OCI-LY1 (cell line): ENCODE data around the gene SHROOM4.

Source experiments
- H2AFZ ChIP-seq: fragments of 200-600 bp; sonication (generic), shearing (Covaris generic); 2 replicates; pipeline ENCODE4 v1.6.0; 2014; ENCODE audit warnings: antibody characterized with exemption, mild to moderate bottlenecking, low read length
- H3F3A ChIP-seq: fragments of 200-600 bp; sonication (generic), shearing (Covaris generic); 2 replicates; pipeline ENCODE4 v1.6.0; 2014; ENCODE audit warnings: mild to moderate bottlenecking, antibody characterized with exemption, low read length, moderate library complexity; ENCODE audit not compliant: insufficient read depth
- H3K27ac ChIP-seq: fragments of 200-600 bp; sonication (generic); 2 replicates; pipeline ENCODE4 v1.5.1; 2014; ENCODE audit warnings: low read length, mixed run types, mild to moderate bottlenecking, low read depth; ENCODE audit not compliant: poor library complexity, severe bottlenecking
- H3K27me3 ChIP-seq: fragments of 200-600 bp; sonication (generic); 2 replicates; pipeline ENCODE4 v1.6.0; 2014; ENCODE audit warnings: antibody characterized with exemption, mild to moderate bottlenecking, low read length, moderate library complexity; ENCODE audit not compliant: insufficient read depth
- H3K36me3 ChIP-seq: fragments of 200-600 bp; sonication (generic); 2 replicates; pipeline ENCODE4 v1.6.1; 2014; ENCODE audit warnings: mild to moderate bottlenecking, antibody characterized with exemption, low read length, moderate library complexity, mixed read lengths; ENCODE audit not compliant: insufficient read depth
- H3K4me1 ChIP-seq: fragments of 200-600 bp; sonication (generic); 2 replicates; pipeline ENCODE4 v1.5.1; 2014; ENCODE audit warnings: mild to moderate bottlenecking, low read length, moderate library complexity; ENCODE audit not compliant: insufficient read depth, severe bottlenecking
- H3K4me2 ChIP-seq: fragments of 200-600 bp; sonication (generic), shearing (Covaris generic); 2 replicates; pipeline ENCODE4 v1.6.1; 2014; ENCODE audit warnings: low read length
- H3K4me3 ChIP-seq: fragments of 200-600 bp; sonication (generic); 2 replicates; pipeline ENCODE4 v1.5.1; 2014; ENCODE audit warnings: low read length, low read depth, mild to moderate bottlenecking, mixed read lengths; ENCODE audit not compliant: poor library complexity, severe bottlenecking
- H3K79me2 ChIP-seq: fragments of 200-600 bp; shearing (Covaris generic); 2 replicates; pipeline ENCODE4 v1.6.1; 2016; ENCODE audit warnings: mixed run types, low read length, mixed read lengths; ENCODE audit not compliant: insufficient read depth
- H3K9ac ChIP-seq: fragments of 200-600 bp; sonication (generic), shearing (Covaris generic); 2 replicates; pipeline ENCODE4 v1.6.1; 2014; ENCODE audit warnings: mild to moderate bottlenecking, low read length, mixed read lengths
- H3K9me2 ChIP-seq: fragments of 200-600 bp; sonication (generic), shearing (Covaris generic); 2 replicates; pipeline ENCODE4 v1.6.1; 2014; ENCODE audit warnings: low read depth, mild to moderate bottlenecking, low read length, mixed read lengths
- H3K9me3 ChIP-seq: fragments of 200-600 bp; shearing (Covaris generic); 2 replicates; pipeline ENCODE4 v1.6.1; 2014; ENCODE audit warnings: low read length, mixed read lengths
- H4K20me1 ChIP-seq: fragments of 200-600 bp; sonication (generic), shearing (Covaris generic); 2 replicates; pipeline ENCODE4 v1.6.0; 2016; ENCODE audit warnings: mild to moderate bottlenecking, low read length; ENCODE audit not compliant: insufficient read depth
- CTCF ChIP-seq: fragments of 200-600 bp; sonication (generic), shearing (Covaris generic); IDR thresholded peaks from 2 replicates; pipeline ENCODE4 v1.5.1; 2017; ENCODE audit warnings: mild to moderate bottlenecking, antibody characterized with exemption, low read length, moderate library complexity, mixed read lengths
- EZH2 ChIP-seq: fragments of 200-600 bp; sonication (generic), shearing (Covaris generic); IDR thresholded peaks from 2 replicates; pipeline ENCODE4 v1.8.0; 2017; ENCODE audit warnings: borderline replicate concordance, mixed run types, mild to moderate bottlenecking, antibody characterized with exemption, low read length, moderate library complexity, mixed read lengths

SHROOM4 gene

GRCh38 chrX:50827996-50828395 lies 14.0 kb upstream of the SHROOM4 start:
- H3K79me2 ChIP-seq: no peaks in the 10 kb centered on the region
- no peaks in the 10 kb centered on the region for H3K36me3 ChIP-seq
- no peaks in the 10 kb centered on the region for H4K20me1 ChIP-seq
- H3K9me2 ChIP-seq: no peaks in the 10 kb centered on the region
- H3K4me1 ChIP-seq: no peaks in the 10 kb centered on the region
- no peaks in the 10 kb centered on the region for H3K27me3 ChIP-seq
- H3K4me2 ChIP-seq: no peak overlapping the region
- no peaks in the 10 kb centered on the region for H3F3A ChIP-seq
- no peak overlapping the region for H3K4me3 ChIP-seq
- TF ChIP-seq CTCF: no peak
- no peak for TF ChIP-seq EZH2
- no peak overlapping the region for H3K9ac ChIP-seq
- H3K9me3 ChIP-seq: no peaks in the 10 kb centered on the region
- H2AFZ ChIP-seq: no peak overlapping the region
- H3K27ac ChIP-seq: no peak overlapping the region

GRCh38 chrX:50825825-50826224 lies 11.8 kb upstream of the SHROOM4 start:
- Histone ChIP-seq H3K79me2 (no peaks in the 10 kb centered on the region), H3K4me1 (no peaks in the 10 kb centered on the region), H3K9me3 (no peaks in the 10 kb centered on the region), H4K20me1 (no peaks in the 10 kb centered on the region), H3K36me3 (no peaks in the 10 kb centered on the region), H2AFZ (no peak overlapping the region), H3K27me3 (no peaks in the 10 kb centered on the region), H3K9me2 (no peaks in the 10 kb centered on the region), H3K9ac (no peak overlapping the region), H3F3A (no peaks in the 10 kb centered on the region), H3K4me3 (no peak overlapping the region), H3K27ac (no peak overlapping the region), H3K4me2 (no peak overlapping the region)
- TF ChIP-seq CTCF (no peak), EZH2 (no peak)

GRCh38 chrX:50818986-50819385 lies 5.0 kb upstream of the SHROOM4 start:
- Histone ChIP-seq H3K9me2 (no peaks in the 10 kb centered on the region), H3K27ac (no peak overlapping the region), H3K4me1 (no peaks in the 10 kb centered on the region), H3K9ac (no peak overlapping the region), H3F3A (no peaks in the 10 kb centered on the region), H3K4me2 (no peak overlapping the region), H3K27me3 (no peaks in the 10 kb centered on the region), H4K20me1 (no peaks in the 10 kb centered on the region), H2AFZ (no peak overlapping the region), H3K4me3 (no peak overlapping the region), H3K36me3 (no peaks in the 10 kb centered on the region), H3K9me3 (no peaks in the 10 kb centered on the region), H3K79me2 (no peaks in the 10 kb centered on the region)
- no peak for TF ChIP-seq EZH2
- TF ChIP-seq CTCF: no peak
